NCI-H526 treated with DMSO at 0.1 percent for 48 hours (cell line): Measurements from ENCODE around the gene NECAB3.

Experiments used
- DNase-seq: peaks from one replicate; lab custom pipeline; 2025; lab: John Stamatoyannopoulos, UW

Gene NECAB3

GRCh38 chr20:33663161-33664084 is 10.8 kb downstream of the NECAB3 start:
- DNase-seq = peak; percentile 84

- no peak for DNase-seq
Measured at GRCh38 chr20:33662172-33662571, 12.1 kb downstream of the NECAB3 start, which contains the start of gene C20orf144. Gene C20orf144 (plus strand): TSS chr20:33662327. CDS start chr20:33662346, 19 bp downstream.

- no peak for DNase-seq
Measured at GRCh38 chr20:33660685-33661058, 13.6 kb downstream of the NECAB3 start.

GRCh38 chr20:33660035-33660684 is 14.1 kb downstream of the NECAB3 start:
- DNase-seq = no peak

- DNase-seq = no peak
Measured at GRCh38 chr20:33659341-33660034, 14.7 kb downstream of the NECAB3 start.

- no peak for DNase-seq
Measured at GRCh38 chr20:33658929-33659328, 15.3 kb downstream of the NECAB3 start.

- DNase-seq = no peak
Measured at GRCh38 chr20:33658510-33658909, 15.7 kb downstream of the NECAB3 start.

- DNase-seq = no peak
Measured at GRCh38 chr20:33657704-33658095, 16.5 kb downstream of the NECAB3 start.

- peak; percentile 73 for DNase-seq
Measured at GRCh38 chr20:33656783-33657703, 17.2 kb downstream of the NECAB3 start.

- DNase-seq = no peak
Measured at GRCh38 chr20:33656010-33656782, 18.0 kb downstream of the NECAB3 start.

- DNase-seq = no peak
Measured at GRCh38 chr20:33655164-33655563, 19.1 kb downstream of the NECAB3 start.

GRCh38 chr20:33654680-33655161 is 19.5 kb downstream of the NECAB3 start:
- no peak for DNase-seq

- peak; percentile 95 for DNase-seq
Measured at GRCh38 chr20:33653900-33654596, 20.2 kb downstream of the NECAB3 start.

- peak; percentile 64 for DNase-seq
Measured at GRCh38 chr20:33653218-33653899, 20.9 kb downstream of the NECAB3 start.

- no peak for DNase-seq
Measured at GRCh38 chr20:33651562-33652048, 22.6 kb downstream of the NECAB3 start.

- DNase-seq = no peak
Measured at GRCh38 chr20:33650753-33651561, 23.3 kb downstream of the NECAB3 start.

GRCh38 chr20:33650111-33650752 is 24.0 kb downstream of the NECAB3 start:
- no peak for DNase-seq

- no peak for DNase-seq
Measured at GRCh38 chr20:33649201-33649681, 25.0 kb downstream of the NECAB3 start.
